SK-N-SH (cell line): ENCODE measurements around the gene GRM7.

Experiments used
- CTCF ChIP-seq: fragments of 200-600 bp; sonication (generic); IDR thresholded peaks from 2 replicates; pipeline ENCODE4 v1.6.1; 2017; ENCODE audit warnings: antibody characterized with exemption, mild to moderate bottlenecking, moderate library complexity
- ELF1 ChIP-seq: IDR thresholded peaks from 2 replicates; pipeline ENCODE4 v1.4.0; 2012
- EP300 ChIP-seq, 2 experiments: IDR thresholded peaks; 2 replicates each; pipeline versions ENCODE4 v1.4.0 to v1.6.1; 2012; ENCODE audit warnings: borderline replicate concordance in 1 of 2, low read depth in 1 of 2, low read length in 1 of 2
- EZH2phosphoT487 ChIP-seq: fragments of 200-600 bp; sonication (generic); IDR thresholded peaks from 2 replicates; pipeline ENCODE4 v1.6.1; 2017; ENCODE audit warnings: low read depth, mixed run types, mild to moderate bottlenecking, antibody characterized with exemption, moderate library complexity, borderline replicate concordance
- FOXM1 ChIP-seq: IDR thresholded peaks from 2 replicates; pipeline ENCODE4 v1.4.0; 2012; ENCODE audit warnings: low read depth, mild to moderate bottlenecking
- MAX ChIP-seq: IDR thresholded peaks from 2 replicates; pipeline ENCODE4 v1.4.0; 2012; ENCODE audit warnings: low read depth
- POLR2AphosphoS5 ChIP-seq: IDR thresholded peaks from 2 replicates; pipeline ENCODE4 v1.6.1; 2012; ENCODE audit warnings: low read depth, low read length
- RFX5 ChIP-seq: IDR thresholded peaks from 2 replicates; pipeline ENCODE4 v1.6.1; 2012; ENCODE audit warnings: mild to moderate bottlenecking, improper control_type of control experiment, low read length

GRCh38 chr3:7275396-7275795 lies 414.5 kb downstream of the GRM7 start:
- TF ChIP-seq POLR2AphosphoS5 (no peak), CTCF (no peak), EZH2phosphoT487 (no peak), RFX5 (no peak), MAX (no peak), FOXM1 (no peak), EP300 (IDR thresholded peaks at IDR 0.05; ENCODE audit: borderline replicate concordance in 1 of 2, low read depth in 1 of 2, low read length in 1 of 2) (no peak), ELF1 (no peak)
